Activated CD4-positive, alpha-beta T cell treated with anti-CD3 and anti-CD28 coated beads for 1 hour (primary cell): Measurements from ENCODE around the gene FRMD4A.
"Not testable (repeated sequence)": the region's sequence is repeated elsewhere in the genome, so short reads cannot be mapped to it uniquely, and the experiment has no call there.

Experiments
- DNase-seq: peaks from one replicate; pipeline ENCODE4 v3.0.0-alpha.2; 2020

FRMD4A gene

DNA sequence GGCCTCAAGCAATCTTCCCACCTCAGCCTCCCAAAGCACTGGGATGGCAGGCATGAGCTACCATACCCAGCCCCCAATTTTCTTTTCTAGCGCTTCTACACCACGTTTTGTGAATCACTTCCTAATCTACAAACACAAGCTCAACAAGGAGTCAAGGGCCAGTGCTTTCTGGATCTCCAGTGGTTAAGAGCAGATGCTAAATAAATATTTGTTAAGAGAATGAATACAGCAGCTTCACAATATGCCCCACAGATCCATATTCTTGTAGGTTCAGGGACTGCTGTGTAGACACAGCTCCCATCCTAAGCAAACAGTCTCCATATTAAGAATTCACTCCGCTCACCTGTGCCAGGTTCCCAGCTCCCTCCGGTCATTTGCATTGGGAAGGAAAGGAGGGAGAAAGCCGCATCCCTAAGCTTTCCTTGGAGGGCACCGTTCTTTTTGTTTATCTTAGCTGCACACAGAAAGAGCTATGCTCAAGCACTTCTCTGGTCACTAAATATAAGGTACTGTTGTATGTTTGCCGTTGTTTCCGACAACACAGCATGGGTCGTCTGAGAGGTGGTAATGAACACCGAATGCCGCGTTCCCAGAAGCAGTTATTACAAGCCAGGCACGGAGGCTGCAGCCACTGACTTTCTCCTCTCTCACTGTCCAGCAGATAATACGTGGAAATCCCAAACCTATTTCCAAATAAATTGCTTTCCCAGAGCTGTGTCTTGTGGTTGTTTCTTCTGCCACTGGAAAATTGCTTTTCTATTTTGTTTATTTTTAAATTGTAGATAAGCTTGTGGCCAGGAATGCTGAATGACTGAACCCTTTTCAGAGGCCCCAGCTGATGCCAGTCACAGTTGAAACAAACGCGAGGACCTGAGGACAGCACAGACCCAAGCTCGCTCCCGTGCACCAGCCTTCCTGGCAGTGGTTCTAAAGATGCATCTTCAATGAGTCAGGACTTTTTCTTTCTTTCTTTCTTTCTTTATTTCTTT lies 526.9 kb downstream of the FRMD4A start:
- DNase-seq: no peak

DNA sequence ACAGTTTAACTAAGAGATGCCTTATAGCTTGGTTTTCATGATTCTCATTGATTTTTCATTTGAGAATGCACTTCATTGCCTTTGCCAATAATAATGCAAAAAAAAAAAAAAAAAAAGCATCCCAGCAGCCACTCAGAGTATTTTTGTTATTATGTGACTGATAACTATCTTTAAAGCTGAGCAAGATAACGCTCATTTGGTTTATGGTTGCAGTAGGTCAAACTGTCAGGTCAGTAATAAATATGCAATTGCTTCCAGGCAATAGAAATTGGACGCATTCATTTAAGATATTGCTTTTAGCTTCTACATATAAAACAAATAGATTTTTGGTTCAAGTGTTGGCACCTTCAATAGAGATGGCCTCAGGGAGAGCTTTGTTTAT lies 528.8 kb downstream of the FRMD4A start:
- no peak for DNase-seq

DNA sequence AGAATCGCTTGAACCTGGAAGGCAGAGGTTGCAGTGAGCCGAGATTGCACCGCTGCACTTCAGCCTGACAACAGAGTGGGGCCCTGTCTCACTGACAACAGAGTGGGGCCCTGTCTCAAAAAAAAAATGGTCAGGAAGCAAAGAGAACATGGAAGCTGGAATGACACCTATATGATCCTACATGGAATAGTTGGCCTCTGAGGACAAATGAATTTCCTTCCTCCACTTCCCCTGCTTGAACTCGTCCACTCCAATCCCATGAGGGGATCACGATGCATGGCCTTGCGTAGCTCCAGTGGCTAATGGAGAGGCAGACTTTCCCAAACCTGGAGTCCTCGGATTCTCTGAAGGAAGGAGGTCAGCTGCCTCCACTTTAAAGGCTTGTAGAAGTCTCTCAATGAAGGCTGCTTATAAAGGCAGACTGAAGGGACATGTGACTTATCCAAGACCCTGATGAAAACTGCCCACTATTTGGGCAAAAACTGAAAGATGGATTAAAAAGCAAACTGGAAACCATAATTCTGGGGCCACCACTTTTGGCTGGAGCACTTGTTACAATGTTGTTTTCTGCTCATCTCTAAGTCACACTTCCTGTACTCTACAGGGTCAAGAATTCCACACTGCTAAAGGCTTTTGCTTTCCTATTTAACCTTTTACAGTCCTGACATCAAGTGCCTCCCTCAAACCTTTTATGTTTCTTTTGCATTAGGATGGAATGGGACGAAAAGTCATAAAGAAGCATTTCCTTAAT lies 529.4 kb downstream of the FRMD4A start:
- no peak for DNase-seq

- DNase-seq: no peak
Observed at GRCh38 chr10:13797164-13797563, 533.6 kb downstream of the FRMD4A start.

DNA sequence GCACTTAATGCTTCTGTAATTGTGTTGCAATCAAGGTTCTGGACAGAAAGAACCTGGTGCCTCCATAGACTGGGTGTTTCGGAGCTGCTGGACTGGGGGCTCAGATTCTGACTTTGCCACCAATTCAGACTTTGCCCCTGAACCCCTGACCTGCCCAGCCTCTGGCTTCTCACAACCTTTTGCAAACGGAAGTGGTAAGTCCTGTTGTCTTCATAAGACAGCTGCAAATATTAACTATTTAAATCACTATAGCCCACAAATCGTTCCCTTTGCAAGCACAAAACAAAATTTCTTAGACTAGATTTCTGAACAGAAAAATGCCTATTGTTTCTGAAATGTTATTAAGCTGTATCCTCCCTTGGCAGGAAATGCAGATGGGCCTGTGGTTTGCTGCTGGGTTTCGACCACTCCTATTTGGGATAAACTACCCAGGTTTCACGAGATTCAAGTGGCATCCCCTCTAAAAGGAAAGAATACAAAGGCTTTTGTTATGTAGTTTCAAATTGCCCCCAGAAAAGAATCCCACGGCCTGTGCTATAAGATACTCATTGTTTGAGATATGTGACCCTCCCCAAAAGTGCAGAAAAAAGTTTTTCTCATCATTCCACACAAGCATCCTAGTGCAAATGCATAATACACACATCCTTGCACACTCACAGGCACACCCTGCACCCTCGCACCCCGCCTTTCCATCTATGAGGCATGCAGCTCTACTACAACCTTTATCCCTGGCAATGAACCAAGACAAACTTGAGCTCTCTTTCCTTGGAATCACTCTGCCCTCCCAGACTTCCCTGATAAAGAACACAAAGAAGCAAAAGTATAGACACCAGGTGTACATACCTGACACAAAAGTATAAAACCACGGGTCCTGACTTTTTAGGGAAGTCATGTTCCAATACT lies 534.8 kb downstream of the FRMD4A start:
- no peak for DNase-seq

- DNase-seq: no peak
Observed at GRCh38 chr10:13794992-13795612, 535.6 kb downstream of the FRMD4A start.

DNA sequence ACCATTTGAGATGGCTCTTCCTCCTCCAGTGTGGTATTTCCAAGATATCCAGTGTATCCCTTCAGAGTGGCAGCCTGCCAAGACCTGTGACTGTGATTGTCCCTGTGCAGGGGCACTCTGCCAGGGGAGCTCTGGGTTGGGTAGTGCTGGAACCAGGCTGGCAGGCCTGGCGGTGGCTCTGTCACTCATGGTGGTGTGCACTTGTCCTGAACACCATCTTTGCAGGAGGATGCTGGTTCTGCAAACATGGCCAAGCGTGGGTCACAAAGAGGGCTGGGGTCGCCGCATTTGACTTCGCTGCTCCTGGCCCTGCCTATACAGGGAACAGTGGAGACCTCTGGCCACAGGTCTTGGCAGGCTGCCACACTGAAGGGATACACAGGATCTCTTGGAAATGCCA lies 538.7 kb downstream of the FRMD4A start:
- DNase-seq: no peak

- DNase-seq: no peak
Observed at GRCh38 chr10:13791483-13791882, 539.2 kb downstream of the FRMD4A start.

DNA sequence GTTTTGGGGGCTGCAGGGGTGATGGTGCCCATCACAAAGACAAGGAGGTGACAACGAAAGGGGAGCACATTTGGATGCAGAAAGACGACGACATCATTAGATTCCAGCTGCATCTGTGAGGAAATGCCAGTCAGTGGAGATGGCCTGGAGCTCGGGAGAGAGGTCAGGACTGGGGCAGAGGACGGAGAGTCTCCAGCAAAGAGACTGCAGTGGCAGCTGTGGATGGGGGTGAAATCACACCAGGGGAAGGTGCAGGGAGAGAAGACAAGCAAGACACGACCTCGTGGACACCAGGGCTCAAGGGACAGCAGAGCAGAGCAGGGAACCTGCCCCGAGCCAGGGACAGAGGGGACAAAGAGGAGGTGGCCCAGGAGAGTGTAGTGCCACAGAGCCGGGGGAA lies 540.5 kb downstream of the FRMD4A start:
- DNase-seq: no peak

DNA sequence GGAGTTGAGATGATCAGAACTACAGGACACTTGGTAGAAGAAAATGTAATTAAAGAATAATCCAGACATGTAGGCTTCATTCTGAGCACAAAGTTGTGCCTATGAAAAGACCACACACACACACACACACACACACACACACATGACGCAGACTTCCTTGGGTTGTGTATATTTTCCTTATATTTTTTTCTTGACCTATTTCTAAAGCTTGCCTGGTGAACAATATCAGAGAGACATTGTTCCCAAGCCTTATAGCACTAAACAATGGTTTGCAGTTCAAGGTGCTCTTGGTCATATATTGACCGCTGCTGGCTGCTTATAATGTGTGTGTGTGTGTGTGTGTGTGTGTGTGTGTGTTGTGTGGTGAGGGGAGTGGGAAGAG lies 541.3 kb downstream of the FRMD4A start:
- no peak for DNase-seq

GRCh38 chr10:13788711-13789447 lies 541.8 kb downstream of the FRMD4A start:
- DNase-seq: no peak

- DNase-seq: no peak
Observed at GRCh38 chr10:13788320-13788600, 542.5 kb downstream of the FRMD4A start.

DNA sequence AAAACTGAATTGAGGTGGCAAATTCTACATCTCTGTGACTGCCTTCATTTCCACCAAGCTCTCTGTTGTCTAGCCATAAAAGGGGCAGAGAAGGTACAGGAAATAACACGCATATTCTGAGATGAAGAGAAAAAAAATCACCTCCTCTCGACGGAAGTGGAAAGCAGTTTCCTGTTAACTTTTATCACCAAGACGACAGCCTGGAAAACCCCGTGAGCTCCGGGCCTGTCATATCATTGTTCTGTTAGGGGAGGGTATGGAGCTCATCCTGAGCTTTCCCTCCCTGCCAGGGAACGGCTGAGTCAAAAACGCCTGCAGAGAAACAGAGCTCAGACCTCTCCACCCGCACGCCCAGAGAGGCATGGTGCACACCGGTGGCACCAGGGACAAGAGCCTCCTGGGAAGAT lies 543.7 kb downstream of the FRMD4A start:
- peak; percentile 63 for DNase-seq

DNA sequence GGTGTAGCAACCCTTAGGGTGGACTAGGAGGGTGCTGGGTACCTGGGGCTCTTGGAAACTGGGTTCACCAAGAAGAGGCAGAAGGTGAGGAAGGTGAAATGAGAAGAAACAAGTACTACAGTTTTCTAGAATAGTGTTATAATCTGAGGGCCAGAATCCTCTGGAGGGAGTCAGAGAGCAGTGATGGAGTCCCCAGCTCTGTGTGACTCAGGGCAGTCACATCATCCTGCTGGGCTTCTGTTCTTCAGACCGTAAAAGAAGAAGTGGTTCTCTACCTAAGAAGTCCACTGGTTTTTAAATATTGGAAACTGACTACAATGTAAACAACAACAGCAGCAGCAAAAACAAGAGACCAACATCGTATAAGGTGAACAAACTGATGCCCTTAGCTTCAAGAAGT lies 546.7 kb downstream of the FRMD4A start:
- DNase-seq: no peak

DNA sequence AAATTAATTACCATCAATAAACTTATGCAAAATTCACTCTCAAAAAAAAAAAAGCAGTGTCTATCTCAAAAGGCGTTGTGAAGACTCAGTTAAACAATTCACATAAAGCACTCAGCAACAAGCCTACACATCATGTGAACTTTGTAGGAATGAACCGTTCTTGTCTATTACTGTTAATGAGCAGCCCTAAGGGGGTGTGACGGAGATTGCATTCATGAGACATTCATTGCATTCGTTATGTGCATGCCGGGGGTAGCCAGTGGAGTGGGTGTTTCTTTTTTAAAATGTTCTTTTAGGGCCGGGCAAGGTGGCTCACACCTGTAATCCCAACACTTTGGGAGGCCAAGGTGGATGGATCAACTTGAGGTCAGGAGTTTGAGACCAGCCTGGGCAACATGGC lies 551.0 kb downstream of the FRMD4A start:
- no peak for DNase-seq

- DNase-seq: not testable (repeated sequence)
Observed at GRCh38 chr10:13778693-13778960, 552.1 kb downstream of the FRMD4A start.

DNA sequence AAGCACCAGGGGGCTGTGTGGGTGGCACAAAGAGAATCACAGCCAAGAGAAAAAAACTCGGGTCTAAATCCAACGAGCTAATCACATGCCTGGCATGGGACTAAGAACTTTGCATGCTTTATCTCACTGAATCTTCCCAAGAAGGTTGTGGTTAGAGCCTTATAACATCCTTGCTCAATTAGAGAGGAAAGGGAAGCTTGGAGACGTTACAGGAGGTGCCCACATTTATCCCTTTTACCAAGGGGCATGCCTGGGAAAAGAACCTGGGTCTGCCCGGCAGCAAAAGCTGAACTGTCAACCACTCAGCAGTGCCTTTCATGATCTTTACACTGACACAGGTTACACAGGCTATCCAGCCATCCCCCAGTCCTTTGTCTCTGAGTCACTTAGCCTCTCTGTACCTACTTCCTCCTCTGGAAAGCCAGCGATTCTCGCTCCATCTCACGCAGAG lies 553.8 kb downstream of the FRMD4A start:
- DNase-seq: no peak

DNA sequence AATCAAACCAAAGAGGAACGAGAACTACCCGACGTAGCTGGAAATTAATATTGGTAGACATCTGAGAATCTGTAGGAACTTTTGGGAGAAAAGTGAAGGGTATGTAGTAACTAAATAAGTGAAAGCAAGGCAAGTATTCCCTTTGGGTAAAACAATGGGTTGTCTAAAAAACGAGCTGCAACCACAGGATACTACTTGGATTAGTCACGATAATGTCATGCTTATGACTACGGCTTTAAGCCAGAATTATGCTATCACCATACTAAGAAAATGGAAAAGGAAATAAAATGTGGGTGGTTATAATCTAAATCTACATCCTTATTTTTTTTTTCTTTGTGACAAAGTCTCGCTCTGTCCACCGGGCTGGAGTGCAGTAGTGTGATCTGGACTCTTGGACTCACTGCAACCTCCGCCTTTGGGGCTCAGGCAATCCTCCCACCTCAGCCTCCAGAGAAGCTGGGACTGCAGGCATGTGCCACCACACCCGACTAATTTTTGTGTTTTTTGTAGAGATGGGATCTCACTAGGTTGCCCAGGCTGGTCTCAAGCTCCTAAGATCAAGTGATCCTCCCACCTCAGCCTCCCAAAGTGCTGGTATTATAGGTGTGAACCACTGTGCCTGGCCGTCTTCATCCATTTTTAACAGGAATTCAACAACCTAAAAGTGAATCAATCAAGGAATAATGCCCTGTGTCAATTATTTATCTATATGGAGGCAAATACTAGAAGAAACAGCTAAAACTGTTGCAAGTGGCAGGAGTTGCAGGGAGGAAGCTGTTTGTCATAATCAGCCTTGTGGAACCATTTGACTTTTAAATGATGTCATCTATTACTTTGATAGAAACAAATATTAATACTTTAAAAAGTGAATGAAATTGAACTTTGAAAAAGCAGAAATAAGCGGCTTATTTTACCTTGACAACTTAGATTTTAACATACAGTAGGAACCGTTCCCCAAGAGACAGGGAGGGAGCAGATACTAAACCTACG lies 554.6 kb downstream of the FRMD4A start:
- DNase-seq: no peak

- DNase-seq: no peak
Observed at GRCh38 chr10:13774303-13774893, 556.3 kb downstream of the FRMD4A start.

- DNase-seq: no peak
Observed at GRCh38 chr10:13773496-13774170, 557.1 kb downstream of the FRMD4A start.
